ENCODE data around the gene ACLY.

DNA sequence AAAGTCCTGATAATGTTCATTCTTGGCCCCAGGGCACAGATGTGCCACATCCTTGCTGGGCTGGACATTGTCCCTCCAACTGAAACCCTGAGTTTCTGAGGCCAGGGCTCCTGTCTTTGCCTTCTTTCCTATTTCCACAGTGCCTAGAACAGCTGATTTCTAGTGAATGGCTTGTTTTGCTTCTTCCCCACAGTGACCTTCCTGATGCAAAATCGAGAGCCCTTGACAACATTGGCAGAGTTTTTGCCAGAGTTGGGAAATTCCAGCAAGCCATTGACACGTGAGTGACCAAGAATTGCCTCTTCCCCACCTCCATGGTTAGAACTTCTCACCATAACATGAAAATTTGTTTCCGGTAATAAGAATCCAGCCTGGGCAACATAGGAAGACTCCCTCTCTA lies 26.2 kb upstream of the ACLY start:
- TF ChIP-seq, protein P1, sequence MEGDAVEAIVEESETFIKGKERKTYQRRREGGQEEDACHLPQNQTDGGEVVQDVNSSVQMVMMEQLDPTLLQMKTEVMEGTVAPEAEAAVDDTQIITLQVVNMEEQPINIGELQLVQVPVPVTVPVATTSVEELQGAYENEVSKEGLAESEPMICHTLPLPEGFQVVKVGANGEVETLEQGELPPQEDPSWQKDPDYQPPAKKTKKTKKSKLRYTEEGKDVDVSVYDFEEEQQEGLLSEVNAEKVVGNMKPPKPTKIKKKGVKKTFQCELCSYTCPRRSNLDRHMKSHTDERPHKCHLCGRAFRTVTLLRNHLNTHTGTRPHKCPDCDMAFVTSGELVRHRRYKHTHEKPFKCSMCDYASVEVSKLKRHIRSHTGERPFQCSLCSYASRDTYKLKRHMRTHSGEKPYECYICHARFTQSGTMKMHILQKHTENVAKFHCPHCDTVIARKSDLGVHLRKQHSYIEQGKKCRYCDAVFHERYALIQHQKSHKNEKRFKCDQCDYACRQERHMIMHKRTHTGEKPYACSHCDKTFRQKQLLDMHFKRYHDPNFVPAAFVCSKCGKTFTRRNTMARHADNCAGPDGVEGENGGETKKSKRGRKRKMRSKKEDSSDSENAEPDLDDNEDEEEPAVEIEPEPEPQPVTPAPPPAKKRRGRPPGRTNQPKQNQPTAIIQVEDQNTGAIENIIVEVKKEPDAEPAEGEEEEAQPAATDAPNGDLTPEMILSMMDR (IDR thresholded peaks at IDR 0.05), result no peak
- TF ChIP-seq POLR2A (IDR thresholded peaks at IDR 0.05), result no peak
